Smooth muscle cell (in vitro differentiated cells): Measurements from ENCODE around the gene SLC25A31. TPM values are rescaled to one million over a fixed set of nuclear protein-coding genes. Genes with fewer than 3 reads are reported as not detected.

Experiments
- DNase-seq: peaks from one replicate; lab custom pipeline; 2025; ENCODE audit not compliant: unreplicated experiment; lab: John Stamatoyannopoulos, UW
- H2AFZ ChIP-seq: fragments of 200-600 bp; sonication (generic); 2 replicates; pipeline ENCODE4 v1.6.0; 2016; ENCODE audit warnings: antibody characterized with exemption, low read depth, mild to moderate bottlenecking
- H3F3A ChIP-seq: fragments of 200-600 bp; sonication (generic); 2 replicates; pipeline ENCODE4 v1.6.0; 2017; ENCODE audit warnings: antibody characterized with exemption, low read depth
- H3K27ac ChIP-seq: fragments of 200-600 bp; sonication (generic); 2 replicates; pipeline ENCODE4 v1.5.1; 2016; ENCODE audit warnings: low read depth, mild to moderate bottlenecking
- H3K27me3 ChIP-seq: fragments of 200-600 bp; sonication (generic); 2 replicates; pipeline ENCODE4 v1.6.1; 2016; ENCODE audit warnings: low read depth, mild to moderate bottlenecking
- H3K36me3 ChIP-seq: fragments of 200-600 bp; sonication (generic); 2 replicates; pipeline ENCODE4 v1.5.1; 2016; ENCODE audit warnings: low read depth
- H3K4me1 ChIP-seq: fragments of 200-600 bp; sonication (generic); 2 replicates; pipeline ENCODE4 v1.5.1; 2016; ENCODE audit warnings: low read depth
- H3K4me2 ChIP-seq: fragments of 200-600 bp; sonication (generic); 2 replicates; pipeline ENCODE4 v1.6.0; 2016; ENCODE audit warnings: mild to moderate bottlenecking
- H3K4me3 ChIP-seq: fragments of 200-600 bp; sonication (generic); 2 replicates; pipeline ENCODE4 v1.5.1; 2016; ENCODE audit warnings: mild to moderate bottlenecking
- H3K79me2 ChIP-seq: fragments of 200-600 bp; sonication (generic); 2 replicates; pipeline ENCODE4 v1.6.0; 2016; ENCODE audit warnings: low read depth, mild to moderate bottlenecking
- H3K9ac ChIP-seq: fragments of 200-600 bp; sonication (generic); 2 replicates; pipeline ENCODE4 v1.6.0; 2016; ENCODE audit warnings: low read depth
- H3K9me3 ChIP-seq: fragments of 200-600 bp; sonication (generic); replicated peaks from 2 replicates; pipeline ENCODE4 v1.5.1; 2016; ENCODE audit warnings: low read depth
- H4K20me1 ChIP-seq: fragments of 200-600 bp; sonication (generic); 2 replicates; pipeline ENCODE4 v1.6.0; 2016; ENCODE audit warnings: low read depth
- CTCF ChIP-seq: fragments of 200-600 bp; sonication (generic); IDR thresholded peaks from 2 replicates; pipeline ENCODE4 v1.5.1; 2017; ENCODE audit warnings: borderline replicate concordance, mild to moderate bottlenecking, antibody characterized with exemption; ENCODE audit not compliant: insufficient read depth, poor library complexity, severe bottlenecking
- WGBS: methylation state at CpG from one replicate; pipeline ENCODE4 v1.1.7; 2016; ENCODE audit warnings: low lambda C conversion rate; 5-methylcytosine and 5-hydroxymethylcytosine counted together
- polyA plus RNA-seq: library from polyadenylated mRNA; unstranded; fragments of >200 nt; fragmentation: Nextera tagmentation; extraction: Ambion mirVana; gene quantifications from 2 replicates; pipeline ENCODE4 v1.2.1, GENCODE V29; 2016
- total RNA-seq: library from RNA; depleted of rRNA; stranded (reverse); fragments of >200 nt; gene quantifications from 2 replicates; pipeline ENCODE4 v1.2.3, GENCODE V29; 2014

SLC25A31 gene
- total RNA-seq (not detected in 2 replicates), polyA plus RNA-seq (not detected in 2 replicates)

- Histone ChIP-seq H3F3A (no peaks in the 10 kb centered on the region), H2AFZ (no peak within 1 kb of the TSS), H3K27me3 (no peaks in the 10 kb centered on the region), H3K27ac (no peak within 1 kb of the TSS), H3K4me1 (no peaks in the 10 kb centered on the region), H3K9ac (no peak within 1 kb of the TSS), H3K79me2 (no peaks in the 10 kb centered on the region), H3K36me3 (no peaks in the 10 kb centered on the region), H4K20me1 (no peaks in the 10 kb centered on the region), H3K9me3 (no peaks in the 10 kb centered on the region), H3K4me3 (no peak within 1 kb of the TSS), H3K4me2 (no peak within 1 kb of the TSS)
- no peak for DNase-seq
- TF ChIP-seq CTCF = no peak
- WGBS = 94% methylated on average over 61 of the region's 64 CpGs
Observed at GRCh38 chr4:127730142-127730913, at the start of gene SLC25A31. Gene SLC25A31 (plus strand): TSS chr4:127730400. CDS start chr4:127730546, 146 bp downstream.

- Histone ChIP-seq H3K36me3 (no peaks in the 10 kb centered on the region), H3K4me1 (no peaks in the 10 kb centered on the region), H2AFZ (no peak overlapping the region), H3K4me3 (no peak overlapping the region), H3F3A (no peaks in the 10 kb centered on the region), H3K9ac (no peak overlapping the region), H3K27ac (peak overlapping the region; percentile 72), H4K20me1 (no peaks in the 10 kb centered on the region), H3K27me3 (no peaks in the 10 kb centered on the region), H3K4me2 (no peak overlapping the region), H3K9me3 (no peaks in the 10 kb centered on the region), H3K79me2 (no peaks in the 10 kb centered on the region)
- TF ChIP-seq CTCF = no peak
- DNase-seq = no peak
Observed at GRCh38 chr4:127685292-127685691, 44.9 kb upstream of the SLC25A31 start.

DNA sequence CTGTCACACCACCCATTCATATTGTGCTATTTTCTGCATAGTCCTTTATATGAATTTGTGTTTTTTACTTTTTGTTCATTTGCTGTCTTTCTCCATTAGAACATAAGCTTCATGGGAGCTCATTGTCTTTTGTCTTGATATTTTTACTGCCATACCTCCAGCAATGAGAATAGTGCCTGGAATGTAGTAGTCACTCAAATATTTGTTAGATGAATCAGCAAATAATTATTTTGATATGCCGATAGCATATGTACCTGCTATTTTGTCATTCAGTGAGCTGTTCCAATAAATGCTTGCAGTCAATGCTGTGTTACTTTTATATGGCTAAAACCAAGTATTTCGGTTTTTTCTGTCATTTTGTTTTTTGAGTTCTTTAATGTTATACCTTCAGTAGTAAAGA is 43.5 kb upstream of the SLC25A31 start:
- Histone ChIP-seq H3K4me1 (no peaks in the 10 kb centered on the region), H3F3A (no peaks in the 10 kb centered on the region), H3K27me3 (no peaks in the 10 kb centered on the region), H3K9ac (no peak overlapping the region), H3K36me3 (no peaks in the 10 kb centered on the region), H3K79me2 (no peaks in the 10 kb centered on the region), H2AFZ (no peak overlapping the region), H3K4me2 (no peak overlapping the region), H3K27ac (peak overlapping the region; percentile 72), H3K9me3 (no peaks in the 10 kb centered on the region), H4K20me1 (no peaks in the 10 kb centered on the region), H3K4me3 (no peak overlapping the region)
- no peak for DNase-seq
- TF ChIP-seq CTCF = no peak
- WGBS = 85% methylated on average over 2 of the region's 2 CpGs

DNA sequence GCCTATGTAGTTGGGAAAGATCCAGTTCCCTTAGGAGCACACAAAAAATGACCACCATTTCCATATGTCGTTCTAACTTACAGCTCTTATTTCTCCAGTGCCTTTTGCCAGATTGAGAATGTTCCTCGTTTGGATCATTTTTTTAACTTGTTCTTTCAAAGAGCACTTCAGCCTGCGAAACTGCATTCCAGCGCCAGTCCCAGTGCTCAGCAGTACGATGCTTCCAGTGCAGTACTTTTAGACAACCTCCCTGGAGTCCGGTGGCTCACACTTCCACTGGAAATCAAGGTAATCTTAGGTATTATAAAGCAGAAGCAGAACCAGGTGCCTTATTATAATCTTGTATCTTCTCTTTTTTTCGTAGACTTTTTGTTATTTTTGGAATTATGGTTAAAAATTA is 42.6 kb upstream of the SLC25A31 start:
- H3K9ac ChIP-seq = no peak overlapping the region
- H3K9me3 ChIP-seq = no peaks in the 10 kb centered on the region
- no peaks in the 10 kb centered on the region for H4K20me1 ChIP-seq
- no peak overlapping the region for H3K4me2 ChIP-seq
- no peak for DNase-seq
- no peak for TF ChIP-seq CTCF
- no peaks in the 10 kb centered on the region for H3K27me3 ChIP-seq
- H3K79me2 ChIP-seq = no peaks in the 10 kb centered on the region
- no peak overlapping the region for H3K4me3 ChIP-seq
- H3K27ac ChIP-seq = peak overlapping the region; percentile 21
- H2AFZ ChIP-seq = no peak overlapping the region
- no peaks in the 10 kb centered on the region for H3K4me1 ChIP-seq
- H3F3A ChIP-seq = no peaks in the 10 kb centered on the region
- no peaks in the 10 kb centered on the region for H3K36me3 ChIP-seq
- 81% methylated on average over 7 of the region's 7 CpGs for WGBS
